ENCODE data around the gene ENAH. TPM values are rescaled to one million over a fixed set of nuclear protein-coding genes. Genes with fewer than 3 reads are reported as not detected.

Gene ENAH
- polyA plus RNA-seq, 3 donors = 0.12 TPM; not detected in 2

DNA sequence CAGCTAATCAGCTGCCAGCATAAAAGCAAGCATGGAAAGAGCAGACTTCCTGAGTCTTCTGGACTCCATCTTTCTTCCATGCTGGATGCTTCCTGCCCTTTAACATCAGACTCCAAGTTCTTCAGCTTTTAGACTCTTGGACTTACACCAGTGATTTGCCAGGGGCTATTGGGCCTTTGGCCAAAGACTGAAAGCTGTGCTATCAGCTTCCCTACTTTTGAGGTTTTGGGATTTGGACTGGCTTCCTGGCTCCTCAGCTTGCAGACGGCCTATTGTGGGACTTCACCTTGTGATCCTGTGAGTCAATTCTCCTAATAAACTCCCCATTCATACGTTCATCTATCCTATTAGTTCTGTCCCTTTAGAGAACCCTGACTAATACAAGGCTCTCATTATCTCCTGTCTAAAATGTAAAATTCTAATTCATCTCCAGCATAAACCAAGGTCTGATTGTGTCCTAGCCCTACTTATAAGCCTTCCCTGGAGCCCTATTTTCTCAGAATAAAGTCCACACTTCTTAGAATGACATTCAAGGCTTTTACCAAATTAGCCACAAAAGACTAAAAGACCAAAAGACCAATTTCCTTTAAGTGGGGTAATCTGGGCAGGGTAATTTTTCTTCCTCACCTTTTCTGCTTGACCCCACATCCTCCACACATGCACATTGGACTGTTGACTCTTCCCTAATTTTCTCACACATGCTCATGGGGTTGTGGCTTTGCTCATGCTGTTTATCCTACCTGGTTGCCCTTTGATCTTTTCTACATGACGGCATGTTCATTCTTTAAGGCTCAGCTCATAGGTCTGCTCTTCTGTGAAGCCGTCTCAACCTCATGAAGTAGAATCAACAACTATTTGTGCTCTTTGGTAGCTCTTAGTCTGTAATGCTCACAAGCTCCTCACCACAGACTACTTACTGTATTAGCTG lies 18.1 kb upstream of the ENAH start:
- Histone ChIP-seq H3K4me1 (ENCODE audit: control insufficient read depth in 1 of 2, insufficient read depth in 2 of 2, low read length in 2 of 2) (no peaks in the 10 kb centered on the region), H3K9ac (ENCODE audit: insufficient read depth, low read length, poor library complexity, severe bottlenecking) (no peak overlapping the region), H4K20me1 (ENCODE audit: insufficient read depth, low read length) (no peaks in the 10 kb centered on the region), H3K27ac (ENCODE audit: low read depth in 1 of 2, low read length in 2 of 2) (no peak overlapping the region), H2AFZ (ENCODE audit: insufficient read depth, low read depth, low read length, poor library complexity, severe bottlenecking) (no peak overlapping the region), H3K27me3 (ENCODE audit: control insufficient read depth in 2 of 2, insufficient read depth in 2 of 2, low read length in 2 of 2) (no peaks in the 10 kb centered on the region), H3K4me2 (replicated peaks; ENCODE audit: extremely low read depth, low read length, poor library complexity, severe bottlenecking) (no peak overlapping the region), H3K9me3 (replicated peaks in 1 of 2; ENCODE audit: control insufficient read depth in 1 of 2, insufficient read depth in 1 of 2, low read length in 2 of 2) (no peaks in the 10 kb centered on the region), H3K79me2 (ENCODE audit: insufficient read depth, low read length) (no peaks in the 10 kb centered on the region), H3K36me3 (replicated peaks in 1 of 2; ENCODE audit: control insufficient read depth in 1 of 2, insufficient read depth in 2 of 2, low read length in 2 of 2) (no peaks in the 10 kb centered on the region), H3K4me3 (replicated peaks in 1 of 3; ENCODE audit: low read depth in 2 of 3, low read length in 3 of 3) (no peak overlapping the region)
- Mint-ChIP-seq H3K27ac (peak overlapping the region in 1 of 7 donors; percentile 39), H3K36me3 (no peaks in the 10 kb centered on the region), H3K4me3 (no peak overlapping the region), H3K27me3 (ENCODE audit: low read depth in 3 of 3) (peaks cover 1 to 7% (median 7%) of the 10 kb centered on the region in 3 donors), H3K9me3 (peaks cover 0 to 3% (median 0%) of the 10 kb centered on the region in 7 donors), H3K4me1 (peaks cover 3% of the 10 kb centered on the region)
- TF ChIP-seq, protein P1, sequence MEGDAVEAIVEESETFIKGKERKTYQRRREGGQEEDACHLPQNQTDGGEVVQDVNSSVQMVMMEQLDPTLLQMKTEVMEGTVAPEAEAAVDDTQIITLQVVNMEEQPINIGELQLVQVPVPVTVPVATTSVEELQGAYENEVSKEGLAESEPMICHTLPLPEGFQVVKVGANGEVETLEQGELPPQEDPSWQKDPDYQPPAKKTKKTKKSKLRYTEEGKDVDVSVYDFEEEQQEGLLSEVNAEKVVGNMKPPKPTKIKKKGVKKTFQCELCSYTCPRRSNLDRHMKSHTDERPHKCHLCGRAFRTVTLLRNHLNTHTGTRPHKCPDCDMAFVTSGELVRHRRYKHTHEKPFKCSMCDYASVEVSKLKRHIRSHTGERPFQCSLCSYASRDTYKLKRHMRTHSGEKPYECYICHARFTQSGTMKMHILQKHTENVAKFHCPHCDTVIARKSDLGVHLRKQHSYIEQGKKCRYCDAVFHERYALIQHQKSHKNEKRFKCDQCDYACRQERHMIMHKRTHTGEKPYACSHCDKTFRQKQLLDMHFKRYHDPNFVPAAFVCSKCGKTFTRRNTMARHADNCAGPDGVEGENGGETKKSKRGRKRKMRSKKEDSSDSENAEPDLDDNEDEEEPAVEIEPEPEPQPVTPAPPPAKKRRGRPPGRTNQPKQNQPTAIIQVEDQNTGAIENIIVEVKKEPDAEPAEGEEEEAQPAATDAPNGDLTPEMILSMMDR (IDR thresholded peaks at IDR 0.05) = no peak
- intact Hi-C loops (cut with micrococcal nuclease) = no loop called here
- DNase-seq = no peak
- 73% methylated on average over 3 of the region's 4 CpGs for WGBS (ENCODE audit: insufficient coverage)

DNA sequence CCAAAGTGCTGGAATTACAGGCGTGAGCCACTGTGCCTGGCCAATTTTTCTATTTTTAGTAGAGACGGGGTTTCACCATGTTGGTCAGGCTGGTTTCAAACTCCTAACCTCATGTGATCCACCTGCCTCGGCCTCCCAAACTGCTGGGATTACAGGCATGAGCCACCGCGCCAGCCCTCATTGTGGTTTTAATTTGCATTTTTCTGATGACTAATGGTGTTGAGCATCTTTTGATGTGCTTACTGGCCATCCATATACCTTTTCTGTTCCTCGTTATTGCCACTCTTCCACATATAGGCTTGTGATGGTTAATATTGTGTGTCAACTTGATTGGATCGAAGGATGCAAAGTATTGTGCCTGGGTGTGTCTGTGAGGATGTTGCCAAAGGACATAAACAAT lies 17.4 kb upstream of the ENAH start:
- Histone ChIP-seq H3K4me1 (ENCODE audit: control insufficient read depth in 1 of 2, insufficient read depth in 2 of 2, low read length in 2 of 2) (no peaks in the 10 kb centered on the region), H4K20me1 (ENCODE audit: insufficient read depth, low read length) (no peaks in the 10 kb centered on the region), H3K27me3 (ENCODE audit: control insufficient read depth in 2 of 2, insufficient read depth in 2 of 2, low read length in 2 of 2) (no peaks in the 10 kb centered on the region), H3K27ac (ENCODE audit: low read depth in 1 of 2, low read length in 2 of 2) (no peak overlapping the region), H2AFZ (ENCODE audit: insufficient read depth, low read depth, low read length, poor library complexity, severe bottlenecking) (no peak overlapping the region), H3K9ac (ENCODE audit: insufficient read depth, low read length, poor library complexity, severe bottlenecking) (no peak overlapping the region), H3K79me2 (ENCODE audit: insufficient read depth, low read length) (no peaks in the 10 kb centered on the region), H3K9me3 (replicated peaks in 1 of 2; ENCODE audit: control insufficient read depth in 1 of 2, insufficient read depth in 1 of 2, low read length in 2 of 2) (no peaks in the 10 kb centered on the region), H3K4me2 (replicated peaks; ENCODE audit: extremely low read depth, low read length, poor library complexity, severe bottlenecking) (no peak overlapping the region), H3K4me3 (replicated peaks in 1 of 3; ENCODE audit: low read depth in 2 of 3, low read length in 3 of 3) (no peak overlapping the region), H3K36me3 (replicated peaks in 1 of 2; ENCODE audit: control insufficient read depth in 1 of 2, insufficient read depth in 2 of 2, low read length in 2 of 2) (no peaks in the 10 kb centered on the region)
- no peak overlapping the region for H3K27ac Mint-ChIP-seq
- intact Hi-C loops (cut with micrococcal nuclease) = no loop called here
- H3K4me1 Mint-ChIP-seq = no peaks in the 10 kb centered on the region
- DNase-seq = no peak
- H3K4me3 Mint-ChIP-seq = no peak overlapping the region
- peaks cover 0 to 7% (median 1%) of the 10 kb centered on the region in 3 donors for H3K27me3 Mint-ChIP-seq (ENCODE audit: low read depth in 3 of 3)
- TF ChIP-seq, protein P1 (IDR thresholded peaks at IDR 0.05) = no peak
- no peaks in the 10 kb centered on the region for H3K36me3 Mint-ChIP-seq
- H3K9me3 Mint-ChIP-seq = peaks cover 0 to 3% (median 0%) of the 10 kb centered on the region in 7 donors
- WGBS (ENCODE audit: insufficient coverage) = 100% methylated on average over 1 of the region's 7 CpGs
